Measurements from ENCODE around the gene ORM2. TPM values are rescaled to one million over a fixed set of nuclear protein-coding genes. Genes with fewer than 3 reads are reported as not detected.

Gene ORM2
- total RNA-seq, 1 donor from 2014 or later: not detected

DNA sequence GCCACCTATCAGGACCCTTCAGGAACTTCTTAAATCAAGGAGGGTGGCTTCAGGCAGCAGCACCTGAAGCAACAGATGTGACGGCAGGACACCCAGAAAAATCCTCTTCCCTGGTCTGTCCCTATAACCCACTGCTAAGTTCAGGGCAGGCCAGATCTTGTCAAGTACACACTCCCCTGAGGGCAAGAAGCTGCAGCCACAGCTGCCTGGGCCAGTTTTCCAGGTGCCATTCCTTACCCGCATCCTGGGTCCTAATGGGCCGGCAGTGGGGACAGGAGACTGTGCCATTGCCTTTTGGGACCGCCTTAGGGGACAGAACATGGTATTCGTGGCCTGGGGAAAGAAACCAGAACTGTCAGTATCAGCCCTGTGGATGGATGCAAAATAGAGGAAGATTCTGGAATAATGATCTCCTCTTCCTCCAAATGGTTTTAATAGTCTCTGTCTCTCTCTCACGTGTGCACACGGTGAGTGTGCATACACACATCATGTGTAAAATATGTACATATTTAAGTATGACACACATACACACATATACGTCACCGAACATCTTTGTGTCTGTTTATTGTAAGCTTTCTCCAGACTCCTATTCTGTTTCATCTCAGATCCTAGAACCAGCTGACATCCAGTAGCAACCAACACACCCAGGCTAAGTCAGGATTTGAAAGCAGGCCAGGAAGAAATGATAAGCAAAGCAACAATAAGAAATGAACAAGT, 14.0 kb downstream of the ORM2 start:
- no peaks in the 10 kb centered on the region for H3K9me3 Mint-ChIP-seq

DNA sequence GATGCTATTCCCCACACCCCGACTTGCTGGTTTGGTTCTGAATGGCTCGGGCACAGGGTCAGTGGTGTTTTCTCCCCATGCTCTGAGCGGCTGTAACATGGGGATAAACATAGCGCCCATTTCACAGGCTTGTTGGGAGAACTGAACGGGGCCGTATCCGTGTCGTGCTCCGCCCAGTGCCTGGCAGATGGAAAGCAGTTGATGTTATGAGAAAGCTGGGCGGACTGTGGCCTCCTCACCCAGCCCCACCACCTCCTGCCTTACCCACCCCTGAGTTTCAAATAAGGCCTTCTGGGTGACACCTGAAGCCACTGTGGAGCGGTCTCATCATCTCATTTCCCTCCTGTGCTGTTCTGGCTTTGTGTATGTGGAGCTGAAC, 14.5 kb downstream of the ORM2 start:
- H3K9ac ChIP-seq: no peak overlapping the region
- H2AFZ ChIP-seq (replicated peaks): no peak overlapping the region
- Mint-ChIP-seq H3K27me3 (ENCODE audit: insufficient read depth, low read depth) (peaks cover 4% of the 10 kb centered on the region), H3K4me3 (no peak overlapping the region), H3K9me3 (no peaks in the 10 kb centered on the region), H3K36me3 (peaks cover 12% of the 10 kb centered on the region), H3K4me1 (peaks cover 15% of the 10 kb centered on the region), H3K27ac (no peak overlapping the region)
- no peaks in the 10 kb centered on the region for H4K20me1 ChIP-seq (ENCODE audit: low read depth)
- no peaks in the 10 kb centered on the region for H3F3A ChIP-seq (ENCODE audit: low read depth)
- no peaks in the 10 kb centered on the region for H3K79me2 ChIP-seq (ENCODE audit: low read depth)
- DNase-seq (ENCODE audit: low spot score): no peak
- no peak overlapping the region for H3K4me3 ChIP-seq
- H3K27ac ChIP-seq: no peak overlapping the region
- peaks cover 8% of the 10 kb centered on the region for H3K4me1 ChIP-seq
- H3K9me3 ChIP-seq (ENCODE audit: low read depth): no peaks in the 10 kb centered on the region
- TF ChIP-seq, protein P1, sequence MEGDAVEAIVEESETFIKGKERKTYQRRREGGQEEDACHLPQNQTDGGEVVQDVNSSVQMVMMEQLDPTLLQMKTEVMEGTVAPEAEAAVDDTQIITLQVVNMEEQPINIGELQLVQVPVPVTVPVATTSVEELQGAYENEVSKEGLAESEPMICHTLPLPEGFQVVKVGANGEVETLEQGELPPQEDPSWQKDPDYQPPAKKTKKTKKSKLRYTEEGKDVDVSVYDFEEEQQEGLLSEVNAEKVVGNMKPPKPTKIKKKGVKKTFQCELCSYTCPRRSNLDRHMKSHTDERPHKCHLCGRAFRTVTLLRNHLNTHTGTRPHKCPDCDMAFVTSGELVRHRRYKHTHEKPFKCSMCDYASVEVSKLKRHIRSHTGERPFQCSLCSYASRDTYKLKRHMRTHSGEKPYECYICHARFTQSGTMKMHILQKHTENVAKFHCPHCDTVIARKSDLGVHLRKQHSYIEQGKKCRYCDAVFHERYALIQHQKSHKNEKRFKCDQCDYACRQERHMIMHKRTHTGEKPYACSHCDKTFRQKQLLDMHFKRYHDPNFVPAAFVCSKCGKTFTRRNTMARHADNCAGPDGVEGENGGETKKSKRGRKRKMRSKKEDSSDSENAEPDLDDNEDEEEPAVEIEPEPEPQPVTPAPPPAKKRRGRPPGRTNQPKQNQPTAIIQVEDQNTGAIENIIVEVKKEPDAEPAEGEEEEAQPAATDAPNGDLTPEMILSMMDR (IDR thresholded peaks at IDR 0.05): no peak
- no peak for TF ChIP-seq EZH2 (IDR thresholded peaks at IDR 0.05)
- TF ChIP-seq EZH2phosphoT487 (IDR thresholded peaks at IDR 0.05): no peak
- no peak overlapping the region for H3K4me2 ChIP-seq
- no peaks in the 10 kb centered on the region for H3K36me3 ChIP-seq
- H3K27me3 ChIP-seq: no peaks in the 10 kb centered on the region

More for the DNA sequence above, 14.0 kb downstream of the ORM2 start:
- H3K4me1 ChIP-seq: peaks cover 2% of the 10 kb centered on the region
- H3K4me3 Mint-ChIP-seq: no peak overlapping the region
- H3F3A ChIP-seq (ENCODE audit: low read depth): no peaks in the 10 kb centered on the region
- H3K4me1 Mint-ChIP-seq: peaks cover 9% of the 10 kb centered on the region
- TF ChIP-seq EZH2phosphoT487 (IDR thresholded peaks at IDR 0.05): no peak
- TF ChIP-seq, protein P1 (IDR thresholded peaks at IDR 0.05): no peak
- TF ChIP-seq EZH2 (IDR thresholded peaks at IDR 0.05): no peak
- H3K27me3 Mint-ChIP-seq (ENCODE audit: insufficient read depth, low read depth): peaks cover 4% of the 10 kb centered on the region
- no peak for DNase-seq (ENCODE audit: low spot score)
- H3K27ac Mint-ChIP-seq: no peak overlapping the region
- no peaks in the 10 kb centered on the region for H3K9me3 ChIP-seq (ENCODE audit: low read depth)
- H3K27me3 ChIP-seq: no peaks in the 10 kb centered on the region
- H3K4me2 ChIP-seq: no peak overlapping the region
- no peak overlapping the region for H3K4me3 ChIP-seq
- no peak overlapping the region for H3K9ac ChIP-seq
- no peaks in the 10 kb centered on the region for H3K36me3 ChIP-seq
- H4K20me1 ChIP-seq (ENCODE audit: low read depth): no peaks in the 10 kb centered on the region
- no peak overlapping the region for H3K27ac ChIP-seq
- no peaks in the 10 kb centered on the region for H3K79me2 ChIP-seq (ENCODE audit: low read depth)
- H3K36me3 Mint-ChIP-seq: peaks cover 12% of the 10 kb centered on the region
- no peak overlapping the region for H2AFZ ChIP-seq (replicated peaks)

DNA sequence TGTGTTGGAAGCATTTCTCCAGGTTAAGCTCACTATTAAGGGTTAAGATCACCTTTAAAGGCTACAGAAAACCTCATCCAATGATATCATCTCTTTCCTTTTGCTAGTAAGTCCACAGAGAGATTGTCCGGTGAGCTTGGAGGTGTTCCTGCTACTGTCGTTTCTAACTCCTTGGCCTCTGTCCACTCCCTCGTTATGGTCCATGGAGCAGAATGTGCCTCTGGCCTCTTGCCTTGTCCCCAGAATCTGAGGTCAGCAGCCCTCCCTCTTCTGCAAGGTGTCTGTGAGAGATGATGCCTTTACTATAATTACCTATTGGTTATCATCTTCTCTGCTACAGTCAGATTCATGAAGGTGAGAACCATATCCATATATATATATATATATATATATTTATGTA, 15.0 kb downstream of the ORM2 start:
- H3K36me3 ChIP-seq: no peaks in the 10 kb centered on the region
- H3F3A ChIP-seq (ENCODE audit: low read depth): no peaks in the 10 kb centered on the region
- H3K27ac Mint-ChIP-seq: no peak overlapping the region
- H3K4me2 ChIP-seq: no peak overlapping the region
- no peaks in the 10 kb centered on the region for H3K79me2 ChIP-seq (ENCODE audit: low read depth)
- H3K9me3 Mint-ChIP-seq: no peaks in the 10 kb centered on the region
- H2AFZ ChIP-seq (replicated peaks): no peak overlapping the region
- peaks cover 20% of the 10 kb centered on the region for H3K4me1 Mint-ChIP-seq
- TF ChIP-seq, protein P1 (IDR thresholded peaks at IDR 0.05): no peak
- TF ChIP-seq EZH2 (IDR thresholded peaks at IDR 0.05) (no peak), EZH2phosphoT487 (IDR thresholded peaks at IDR 0.05) (no peak)
- peaks cover 12% of the 10 kb centered on the region for H3K36me3 Mint-ChIP-seq
- H3K27me3 Mint-ChIP-seq (ENCODE audit: insufficient read depth, low read depth): peaks cover 6% of the 10 kb centered on the region
- H3K27me3 ChIP-seq: no peaks in the 10 kb centered on the region
- H3K4me1 ChIP-seq: peaks cover 10% of the 10 kb centered on the region
- no peak for DNase-seq (ENCODE audit: low spot score)
- no peak overlapping the region for H3K4me3 ChIP-seq
- H3K9me3 ChIP-seq (ENCODE audit: low read depth): no peaks in the 10 kb centered on the region
- no peaks in the 10 kb centered on the region for H4K20me1 ChIP-seq (ENCODE audit: low read depth)
- no peak overlapping the region for H3K4me3 Mint-ChIP-seq
- H3K9ac ChIP-seq: no peak overlapping the region
- H3K27ac ChIP-seq: no peak overlapping the region

All from neural progenitor cell (in vitro differentiated cells).